WTC11 (cell line): ENCODE results near the gene FMNL2. TPM values are rescaled to one million over a fixed set of nuclear protein-coding genes. Genes with fewer than 3 reads are reported as not detected.

Source experiments
- ATAC-seq: fragments of 200-7000 bp; cut with Tn5 transposase; 2 replicates; pipeline ENCODE4 v1.10.0; 2021; ENCODE audit warnings: mild to moderate bottlenecking, moderate library complexity
- CTCF ChIA-PET: fragments of 300-600 bp; sonication (Branson Sonifier 250); formaldehyde crosslinking; loops from one replicate; lab custom pipeline; 2021; ENCODE audit warnings: antibody characterized with exemption; lab: Charles Lee
- POLR2A ChIA-PET: fragments of 350-600 bp; sonication (Branson Sonifier 250); formaldehyde crosslinking; loops from one replicate; lab custom pipeline; 2021; ENCODE audit warnings: antibody characterized with exemption; lab: Charles Lee
- DNase-seq: peaks from one replicate; pipeline ENCODE4 v3.0.0; 2021; ENCODE audit warnings: low spot score
- H3K27ac Mint-ChIP-seq: 2 replicates; pipeline ENCODE4 v1.8.0; 2021; ENCODE audit warnings: mixed read lengths
- H3K27me3 Mint-ChIP-seq: 2 replicates; pipeline ENCODE4 v1.8.0; 2021; ENCODE audit warnings: low read depth, mild to moderate bottlenecking, moderate library complexity, mixed read lengths
- H3K36me3 Mint-ChIP-seq: 2 replicates; pipeline ENCODE4 v1.8.0; 2021; ENCODE audit warnings: mixed read lengths
- H3K4me1 Mint-ChIP-seq: 2 replicates; pipeline ENCODE4 v1.8.0; 2022; ENCODE audit warnings: mixed read lengths
- H3K4me3 Mint-ChIP-seq: 2 replicates; pipeline ENCODE4 v1.8.0; 2021; ENCODE audit warnings: mild to moderate bottlenecking, moderate library complexity, mixed read lengths
- H3K9me3 Mint-ChIP-seq: 2 replicates; pipeline ENCODE4 v1.8.0; 2021; ENCODE audit warnings: mixed read lengths
- ATF1 ChIP-seq: sonication (generic); formaldehyde crosslinking; IDR thresholded peaks from 2 replicates; pipeline ENCODE4 v1.8.1; 2023; ENCODE audit warnings: mild to moderate bottlenecking, moderate library complexity, missing genetic modification reagents
- ELF4 ChIP-seq: sonication (generic); formaldehyde crosslinking; IDR thresholded peaks from 2 replicates; pipeline ENCODE4 v1.8.1; 2022; ENCODE audit warnings: low read depth, mild to moderate bottlenecking, moderate library complexity, missing genetic modification reagents
- ETV6 ChIP-seq: sonication (generic); formaldehyde crosslinking; IDR thresholded peaks from 2 replicates; pipeline ENCODE4 v1.8.1; 2022; ENCODE audit warnings: mild to moderate bottlenecking, missing genetic modification reagents
- FOXJ3 ChIP-seq: sonication (generic); formaldehyde crosslinking; IDR thresholded peaks from 2 replicates; pipeline ENCODE4 v1.9.0; 2021; ENCODE audit warnings: missing genetic modification reagents, mild to moderate bottlenecking, borderline replicate concordance
- GRHL2 ChIP-seq: fragments of 250-450 bp; sonication (Bioruptor Pico); IDR thresholded peaks from 2 replicates; pipeline ENCODE4 v1.8.0; 2022; ENCODE audit warnings: mild to moderate bottlenecking, moderate library complexity; ENCODE audit not compliant: insufficient replicate concordance, severe bottlenecking
- IRF2 ChIP-seq: sonication (generic); formaldehyde crosslinking; IDR thresholded peaks from 2 replicates; pipeline ENCODE4 v1.8.0; 2022; ENCODE audit warnings: low read depth, missing genetic modification reagents, borderline replicate concordance
- KAT7 ChIP-seq: sonication (generic); formaldehyde crosslinking; IDR thresholded peaks from 2 replicates; pipeline ENCODE4 v1.8.1; 2023; ENCODE audit warnings: missing genetic modification reagents, mild to moderate bottlenecking, borderline replicate concordance
- MXD4 ChIP-seq: fragments of 250-450 bp; sonication (Bioruptor Pico); IDR thresholded peaks from 2 replicates; pipeline ENCODE4 v1.8.0; 2021; ENCODE audit warnings: mild to moderate bottlenecking, moderate library complexity, borderline replicate concordance
- NR1H2 ChIP-seq: sonication (generic); formaldehyde crosslinking; IDR thresholded peaks from 2 replicates; pipeline ENCODE4 v1.9.0; 2021; ENCODE audit warnings: mild to moderate bottlenecking, moderate library complexity, missing genetic modification reagents
- NR2C2 ChIP-seq: sonication (generic); formaldehyde crosslinking; IDR thresholded peaks from 2 replicates; pipeline ENCODE4 v1.8.0; 2022; ENCODE audit warnings: mild to moderate bottlenecking, missing genetic modification reagents
- OVOL2 ChIP-seq: fragments of 250-450 bp; sonication (Bioruptor Pico); IDR thresholded peaks from 2 replicates; pipeline ENCODE4 v1.9.0; 2021; ENCODE audit warnings: mild to moderate bottlenecking, borderline replicate concordance
- SOX15 ChIP-seq: fragments of 250-450 bp; sonication (Bioruptor Pico); IDR thresholded peaks from 2 replicates; pipeline ENCODE4 v1.9.0; 2021; ENCODE audit warnings: mild to moderate bottlenecking
- ZBTB21 ChIP-seq: sonication (generic); formaldehyde crosslinking; IDR thresholded peaks from 2 replicates; pipeline ENCODE4 v1.8.1; 2023; ENCODE audit warnings: mild to moderate bottlenecking, missing genetic modification reagents, borderline replicate concordance
- ZNF396 ChIP-seq: fragments of 250-450 bp; sonication (Bioruptor Pico); IDR thresholded peaks from 2 replicates; pipeline ENCODE4 v1.8.0; 2021; ENCODE audit warnings: mild to moderate bottlenecking, moderate library complexity, borderline replicate concordance
- total RNA-seq: library from RNA; stranded (reverse); gene quantifications from 3 replicates; pipeline ENCODE4 v1.2.3, GENCODE V29; 2021
- TF ChIP-seq, protein P1 (sequence below): sonication (generic); formaldehyde crosslinking; IDR thresholded peaks from 2 replicates; pipeline ENCODE4 v1.8.0; 2022; ENCODE audit warnings: mild to moderate bottlenecking, missing genetic modification reagents
- TF ChIP-seq, protein P2 (sequence below): fragments of 250-450 bp; sonication (Bioruptor Pico); IDR thresholded peaks from 2 replicates; pipeline ENCODE4 v2.1.2; 2022; ENCODE audit warnings: mild to moderate bottlenecking, moderate library complexity
- TF ChIP-seq, protein P3 (sequence below): sonication (generic); formaldehyde crosslinking; IDR thresholded peaks from 2 replicates; pipeline ENCODE4 v1.8.1; 2022; ENCODE audit warnings: mild to moderate bottlenecking, missing genetic modification reagents, moderate library complexity, borderline replicate concordance
- TF ChIP-seq, protein P4 (sequence below): fragments of 250-450 bp; sonication (Bioruptor Pico); IDR thresholded peaks from 2 replicates; pipeline ENCODE4 v1.9.0; 2021; ENCODE audit warnings: mild to moderate bottlenecking
- TF ChIP-seq, protein P5 (sequence below): sonication (generic); formaldehyde crosslinking; IDR thresholded peaks from 2 replicates; pipeline ENCODE4 v1.8.0; 2023; ENCODE audit warnings: missing genetic modification reagents, mild to moderate bottlenecking, borderline replicate concordance
- TF ChIP-seq, protein P6 (sequence below): fragments of 250-450 bp; sonication (Bioruptor Pico); IDR thresholded peaks from 2 replicates; pipeline ENCODE4 v1.9.0; 2021; ENCODE audit warnings: mild to moderate bottlenecking, borderline replicate concordance
- TF ChIP-seq, protein P7 (sequence below): sonication (generic); formaldehyde crosslinking; IDR thresholded peaks from 2 replicates; pipeline ENCODE4 v1.8.0; 2023; ENCODE audit warnings: missing genetic modification reagents

The FMNL2 gene
- total RNA-seq, 1 experiment from 2014 or later = 43.0 TPM

DNA sequence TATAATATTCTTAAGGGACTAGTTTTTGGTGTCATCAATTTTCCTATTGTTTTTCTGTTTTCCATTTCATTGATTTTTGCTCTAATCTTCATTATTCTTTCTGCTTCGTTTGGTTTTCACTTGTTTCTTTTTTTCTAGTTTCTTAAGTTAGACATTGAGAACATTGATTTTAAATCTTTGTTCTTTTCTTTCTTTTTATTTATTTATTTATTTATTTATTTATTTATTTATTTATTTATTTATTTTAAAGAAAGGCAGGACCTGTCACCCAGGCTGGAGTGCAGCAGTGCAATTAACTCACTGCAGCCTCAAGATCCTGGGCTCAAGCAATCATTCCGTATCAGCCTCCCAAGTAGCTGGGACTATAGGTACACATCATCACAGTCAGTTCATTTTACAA lies 7.0 kb upstream of the FMNL2 start (continued):
- TF ChIP-seq, protein P1, sequence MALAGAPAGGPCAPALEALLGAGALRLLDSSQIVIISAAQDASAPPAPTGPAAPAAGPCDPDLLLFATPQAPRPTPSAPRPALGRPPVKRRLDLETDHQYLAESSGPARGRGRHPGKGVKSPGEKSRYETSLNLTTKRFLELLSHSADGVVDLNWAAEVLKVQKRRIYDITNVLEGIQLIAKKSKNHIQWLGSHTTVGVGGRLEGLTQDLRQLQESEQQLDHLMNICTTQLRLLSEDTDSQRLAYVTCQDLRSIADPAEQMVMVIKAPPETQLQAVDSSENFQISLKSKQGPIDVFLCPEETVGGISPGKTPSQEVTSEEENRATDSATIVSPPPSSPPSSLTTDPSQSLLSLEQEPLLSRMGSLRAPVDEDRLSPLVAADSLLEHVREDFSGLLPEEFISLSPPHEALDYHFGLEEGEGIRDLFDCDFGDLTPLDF (CRISPR knock-in tag) = no peak
- TF ChIP-seq, protein P2, sequence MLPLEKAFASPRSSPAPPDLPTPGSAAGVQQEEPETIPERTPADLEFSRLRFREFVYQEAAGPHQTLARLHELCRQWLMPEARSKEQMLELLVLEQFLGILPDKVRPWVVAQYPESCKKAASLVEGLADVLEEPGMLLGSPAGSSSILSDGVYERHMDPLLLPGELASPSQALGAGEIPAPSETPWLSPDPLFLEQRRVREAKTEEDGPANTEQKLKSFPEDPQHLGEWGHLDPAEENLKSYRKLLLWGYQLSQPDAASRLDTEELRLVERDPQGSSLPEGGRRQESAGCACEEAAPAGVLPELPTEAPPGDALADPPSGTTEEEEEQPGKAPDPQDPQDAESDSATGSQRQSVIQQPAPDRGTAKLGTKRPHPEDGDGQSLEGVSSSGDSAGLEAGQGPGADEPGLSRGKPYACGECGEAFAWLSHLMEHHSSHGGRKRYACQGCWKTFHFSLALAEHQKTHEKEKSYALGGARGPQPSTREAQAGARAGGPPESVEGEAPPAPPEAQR (CRISPR knock-in tag) = no peak
- no peak for TF ChIP-seq OVOL2
- TF ChIP-seq SOX15 (CRISPR knock-in tag) = no peak
- TF ChIP-seq MXD4 (CRISPR knock-in tag) = no peak
- TF ChIP-seq KAT7 (CRISPR knock-in tag) = no peak
- no peak for TF ChIP-seq ZNF396 (CRISPR knock-in tag)
- TF ChIP-seq, protein P3, sequence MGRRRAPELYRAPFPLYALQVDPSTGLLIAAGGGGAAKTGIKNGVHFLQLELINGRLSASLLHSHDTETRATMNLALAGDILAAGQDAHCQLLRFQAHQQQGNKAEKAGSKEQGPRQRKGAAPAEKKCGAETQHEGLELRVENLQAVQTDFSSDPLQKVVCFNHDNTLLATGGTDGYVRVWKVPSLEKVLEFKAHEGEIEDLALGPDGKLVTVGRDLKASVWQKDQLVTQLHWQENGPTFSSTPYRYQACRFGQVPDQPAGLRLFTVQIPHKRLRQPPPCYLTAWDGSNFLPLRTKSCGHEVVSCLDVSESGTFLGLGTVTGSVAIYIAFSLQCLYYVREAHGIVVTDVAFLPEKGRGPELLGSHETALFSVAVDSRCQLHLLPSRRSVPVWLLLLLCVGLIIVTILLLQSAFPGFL (CRISPR knock-in tag) = no peak
- TF ChIP-seq, all 79 proteins: peak for 0

DNA sequence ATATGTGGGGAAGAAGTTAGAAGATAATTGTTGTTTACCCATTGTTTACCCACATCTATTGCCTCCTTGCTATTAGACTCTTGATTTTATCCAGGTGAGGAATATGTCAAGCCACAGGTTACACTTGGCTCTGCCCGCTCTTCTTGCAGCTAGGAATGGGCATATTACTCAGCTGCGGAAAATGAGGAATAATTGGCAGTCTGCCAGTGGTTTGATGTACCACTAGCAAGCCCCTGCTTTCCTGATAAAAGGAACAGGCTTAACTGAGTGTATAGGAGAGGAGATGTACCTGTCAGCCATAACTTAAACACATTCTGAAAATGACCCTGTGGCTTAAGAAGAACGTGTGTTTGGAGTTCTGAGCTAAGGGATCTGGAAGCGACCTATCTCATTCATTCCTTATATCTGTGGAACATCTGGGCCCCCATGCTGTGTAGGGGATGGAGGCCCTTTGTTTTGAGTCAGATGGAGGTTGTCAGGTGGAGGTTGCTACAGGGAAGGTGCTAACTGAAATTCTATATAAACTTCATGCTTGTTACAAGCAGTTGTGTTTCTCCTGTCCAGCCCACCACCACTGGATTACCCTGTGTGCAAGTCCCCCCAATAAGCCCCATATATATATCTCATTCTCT lies 4.6 kb upstream of the FMNL2 start:
- Mint-ChIP-seq H3K27me3 (peaks cover 6% of the 10 kb centered on the region), H3K4me3 (no peak overlapping the region), H3K9me3 (no peaks in the 10 kb centered on the region), H3K27ac (no peak overlapping the region), H3K4me1 (peaks cover 7% of the 10 kb centered on the region), H3K36me3 (no peaks in the 10 kb centered on the region)
- TF ChIP-seq NR2C2 (no peak), GRHL2 (no peak), IRF2 (CRISPR knock-in tag) (no peak), ATF1 (CRISPR knock-in tag) (no peak), NR1H2 (CRISPR knock-in tag) (no peak), ZBTB21 (CRISPR knock-in tag) (no peak), FOXJ3 (CRISPR knock-in tag) (no peak), ELF4 (CRISPR knock-in tag) (no peak), MXD4 (CRISPR knock-in tag) (no peak), ETV6 (CRISPR knock-in tag) (no peak)
- TF ChIP-seq, protein P4, sequence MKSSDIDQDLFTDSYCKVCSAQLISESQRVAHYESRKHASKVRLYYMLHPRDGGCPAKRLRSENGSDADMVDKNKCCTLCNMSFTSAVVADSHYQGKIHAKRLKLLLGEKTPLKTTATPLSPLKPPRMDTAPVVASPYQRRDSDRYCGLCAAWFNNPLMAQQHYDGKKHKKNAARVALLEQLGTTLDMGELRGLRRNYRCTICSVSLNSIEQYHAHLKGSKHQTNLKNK (CRISPR knock-in tag) = no peak
- TF ChIP-seq, protein P5, sequence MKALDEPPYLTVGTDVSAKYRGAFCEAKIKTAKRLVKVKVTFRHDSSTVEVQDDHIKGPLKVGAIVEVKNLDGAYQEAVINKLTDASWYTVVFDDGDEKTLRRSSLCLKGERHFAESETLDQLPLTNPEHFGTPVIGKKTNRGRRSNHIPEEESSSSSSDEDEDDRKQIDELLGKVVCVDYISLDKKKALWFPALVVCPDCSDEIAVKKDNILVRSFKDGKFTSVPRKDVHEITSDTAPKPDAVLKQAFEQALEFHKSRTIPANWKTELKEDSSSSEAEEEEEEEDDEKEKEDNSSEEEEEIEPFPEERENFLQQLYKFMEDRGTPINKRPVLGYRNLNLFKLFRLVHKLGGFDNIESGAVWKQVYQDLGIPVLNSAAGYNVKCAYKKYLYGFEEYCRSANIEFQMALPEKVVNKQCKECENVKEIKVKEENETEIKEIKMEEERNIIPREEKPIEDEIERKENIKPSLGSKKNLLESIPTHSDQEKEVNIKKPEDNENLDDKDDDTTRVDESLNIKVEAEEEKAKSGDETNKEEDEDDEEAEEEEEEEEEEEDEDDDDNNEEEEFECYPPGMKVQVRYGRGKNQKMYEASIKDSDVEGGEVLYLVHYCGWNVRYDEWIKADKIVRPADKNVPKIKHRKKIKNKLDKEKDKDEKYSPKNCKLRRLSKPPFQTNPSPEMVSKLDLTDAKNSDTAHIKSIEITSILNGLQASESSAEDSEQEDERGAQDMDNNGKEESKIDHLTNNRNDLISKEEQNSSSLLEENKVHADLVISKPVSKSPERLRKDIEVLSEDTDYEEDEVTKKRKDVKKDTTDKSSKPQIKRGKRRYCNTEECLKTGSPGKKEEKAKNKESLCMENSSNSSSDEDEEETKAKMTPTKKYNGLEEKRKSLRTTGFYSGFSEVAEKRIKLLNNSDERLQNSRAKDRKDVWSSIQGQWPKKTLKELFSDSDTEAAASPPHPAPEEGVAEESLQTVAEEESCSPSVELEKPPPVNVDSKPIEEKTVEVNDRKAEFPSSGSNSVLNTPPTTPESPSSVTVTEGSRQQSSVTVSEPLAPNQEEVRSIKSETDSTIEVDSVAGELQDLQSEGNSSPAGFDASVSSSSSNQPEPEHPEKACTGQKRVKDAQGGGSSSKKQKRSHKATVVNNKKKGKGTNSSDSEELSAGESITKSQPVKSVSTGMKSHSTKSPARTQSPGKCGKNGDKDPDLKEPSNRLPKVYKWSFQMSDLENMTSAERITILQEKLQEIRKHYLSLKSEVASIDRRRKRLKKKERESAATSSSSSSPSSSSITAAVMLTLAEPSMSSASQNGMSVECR (CRISPR knock-in tag) = no peak
- TF ChIP-seq, protein P6, sequence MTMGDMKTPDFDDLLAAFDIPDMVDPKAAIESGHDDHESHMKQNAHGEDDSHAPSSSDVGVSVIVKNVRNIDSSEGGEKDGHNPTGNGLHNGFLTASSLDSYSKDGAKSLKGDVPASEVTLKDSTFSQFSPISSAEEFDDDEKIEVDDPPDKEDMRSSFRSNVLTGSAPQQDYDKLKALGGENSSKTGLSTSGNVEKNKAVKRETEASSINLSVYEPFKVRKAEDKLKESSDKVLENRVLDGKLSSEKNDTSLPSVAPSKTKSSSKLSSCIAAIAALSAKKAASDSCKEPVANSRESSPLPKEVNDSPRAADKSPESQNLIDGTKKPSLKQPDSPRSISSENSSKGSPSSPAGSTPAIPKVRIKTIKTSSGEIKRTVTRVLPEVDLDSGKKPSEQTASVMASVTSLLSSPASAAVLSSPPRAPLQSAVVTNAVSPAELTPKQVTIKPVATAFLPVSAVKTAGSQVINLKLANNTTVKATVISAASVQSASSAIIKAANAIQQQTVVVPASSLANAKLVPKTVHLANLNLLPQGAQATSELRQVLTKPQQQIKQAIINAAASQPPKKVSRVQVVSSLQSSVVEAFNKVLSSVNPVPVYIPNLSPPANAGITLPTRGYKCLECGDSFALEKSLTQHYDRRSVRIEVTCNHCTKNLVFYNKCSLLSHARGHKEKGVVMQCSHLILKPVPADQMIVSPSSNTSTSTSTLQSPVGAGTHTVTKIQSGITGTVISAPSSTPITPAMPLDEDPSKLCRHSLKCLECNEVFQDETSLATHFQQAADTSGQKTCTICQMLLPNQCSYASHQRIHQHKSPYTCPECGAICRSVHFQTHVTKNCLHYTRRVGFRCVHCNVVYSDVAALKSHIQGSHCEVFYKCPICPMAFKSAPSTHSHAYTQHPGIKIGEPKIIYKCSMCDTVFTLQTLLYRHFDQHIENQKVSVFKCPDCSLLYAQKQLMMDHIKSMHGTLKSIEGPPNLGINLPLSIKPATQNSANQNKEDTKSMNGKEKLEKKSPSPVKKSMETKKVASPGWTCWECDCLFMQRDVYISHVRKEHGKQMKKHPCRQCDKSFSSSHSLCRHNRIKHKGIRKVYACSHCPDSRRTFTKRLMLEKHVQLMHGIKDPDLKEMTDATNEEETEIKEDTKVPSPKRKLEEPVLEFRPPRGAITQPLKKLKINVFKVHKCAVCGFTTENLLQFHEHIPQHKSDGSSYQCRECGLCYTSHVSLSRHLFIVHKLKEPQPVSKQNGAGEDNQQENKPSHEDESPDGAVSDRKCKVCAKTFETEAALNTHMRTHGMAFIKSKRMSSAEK (CRISPR knock-in tag) = no peak
- TF ChIP-seq, protein P7, sequence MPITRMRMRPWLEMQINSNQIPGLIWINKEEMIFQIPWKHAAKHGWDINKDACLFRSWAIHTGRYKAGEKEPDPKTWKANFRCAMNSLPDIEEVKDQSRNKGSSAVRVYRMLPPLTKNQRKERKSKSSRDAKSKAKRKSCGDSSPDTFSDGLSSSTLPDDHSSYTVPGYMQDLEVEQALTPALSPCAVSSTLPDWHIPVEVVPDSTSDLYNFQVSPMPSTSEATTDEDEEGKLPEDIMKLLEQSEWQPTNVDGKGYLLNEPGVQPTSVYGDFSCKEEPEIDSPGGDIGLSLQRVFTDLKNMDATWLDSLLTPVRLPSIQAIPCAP (CRISPR knock-in tag) = no peak
- DNase-seq (no peak), ATAC-seq (no peak)
- ChIA-PET POLR2A (no interaction called here), CTCF (no interaction called here)
